Lung (tissue), 12 donors: ENCODE results near the gene TRMT61A. TPM values are rescaled to one million over a fixed set of nuclear protein-coding genes. Genes with fewer than 3 reads are reported as not detected.

ENCODE experiments used
- ATAC-seq: fragments of 200-7000 bp; cut with Tn5 transposase; one replicate; pipeline ENCODE4 v1.9.1; 2020; ENCODE audit warnings: moderate number of reproducible peaks; ENCODE audit not compliant: insufficient read depth, low FRiP score
- DNase-seq, 3 donors: peaks; one replicate each; pipeline ENCODE4 v3.0.0-alpha.2; 2013 to 2017
- H3K27ac ChIP-seq, 2 donors: one replicate each; pipeline ENCODE4 v1.5.1; 2013; ENCODE audit warnings: mild to moderate bottlenecking in 2 of 2, moderate library complexity in 2 of 2, control low read depth in 1 of 2, inconsistent platforms in 1 of 2, low read depth in 1 of 2, low read length in 1 of 2
- H3K27me3 ChIP-seq, 3 donors: one replicate each; pipeline ENCODE4 v1.5.1; 2013; ENCODE audit warnings: low read length in 2 of 3; ENCODE audit not compliant: control insufficient read depth in 3 of 3, insufficient read depth in 3 of 3
- H3K36me3 ChIP-seq, 4 donors: one replicate each; pipeline ENCODE4 v1.5.1; 2013; ENCODE audit warnings: low read length in 4 of 4, mild to moderate bottlenecking in 1 of 4, moderate library complexity in 1 of 4; ENCODE audit not compliant: control insufficient read depth in 4 of 4, insufficient read depth in 4 of 4
- H3K4me1 ChIP-seq, 5 donors: one replicate each; pipeline ENCODE4 v1.5.1; 2013; ENCODE audit warnings: low read length in 5 of 5, mild to moderate bottlenecking in 2 of 5, moderate library complexity in 1 of 5; ENCODE audit not compliant: control insufficient read depth in 5 of 5, insufficient read depth in 5 of 5
- H3K4me3 ChIP-seq: one replicate; pipeline ENCODE4 v1.5.1; 2013; ENCODE audit warnings: mild to moderate bottlenecking, control low read depth, moderate library complexity
- H3K9ac ChIP-seq, 2 donors: one replicate each; pipeline ENCODE4 v1.5.1; 2013; ENCODE audit warnings: low read length in 2 of 2, control low read depth in 1 of 2; ENCODE audit not compliant: insufficient read depth in 1 of 2
- H3K9me3 ChIP-seq, 4 donors: one replicate each; pipeline ENCODE4 v1.5.1; 2013; ENCODE audit warnings: low read length in 3 of 4, mild to moderate bottlenecking in 1 of 4, moderate library complexity in 1 of 4; ENCODE audit not compliant: control insufficient read depth in 4 of 4, insufficient read depth in 3 of 4
- CTCF ChIP-seq: IDR thresholded peaks from 2 replicates; pipeline ENCODE4 v1.5.1; 2012; ENCODE audit warnings: mild to moderate bottlenecking; ENCODE audit errors: control extremely low read depth, extremely low read depth
- WGBS, 2 donors: extraction: QIAGEN DNeasy Blood & Tissue Kit; methylation state at CpG; one replicate each; pipeline ENCODE4 v1.1.7; 2013; 5-methylcytosine and 5-hydroxymethylcytosine counted together
- polyA plus RNA-seq, 2 donors: library from polyadenylated mRNA; stranded (reverse); fragments of 200-250 nt; gene quantifications; one replicate each; pipeline ENCODE4 v1.2.1, GENCODE V29; 2013
- total RNA-seq, 2 donors: library from RNA; depleted of rRNA in 1 of 2; stranded (reverse); fragments of >200 nt in 1 of 2; gene quantifications; one replicate each; pipeline ENCODE4 v1.2.1, GENCODE V29; 2014 to 2021
- donor health status: control.
- donor health status: control.
- donor health status: Bipolar disorder and iron deficiency.
- donor health status: healthy.
- donor health status: DM: yes; HTN: yes; CAD: no.

TRMT61A gene
- total and polyA plus RNA-seq, 4 donors, result 11.9 to 21.5 (median 16.0) TPM

GRCh38 chr14:103576371-103577024 is 47.5 kb downstream of the TRMT61A start:
- H3K4me1 ChIP-seq, result peaks cover 0 to 12% (median 8%) of the 10 kb centered on the region in 5 donors
- 27 to 69% methylated on average over 9 of the region's 9 CpGs for WGBS, 2 donors
- peak; percentile 85 for ATAC-seq
- no peaks in the 10 kb centered on the region for H3K27me3 ChIP-seq
- peaks cover 6 to 17% (median 11%) of the 10 kb centered on the region in 4 donors for H3K36me3 ChIP-seq
- peak overlapping the region in 1 of 2 donors; percentile 62 for H3K9ac ChIP-seq
- peak; percentile 94 to 95 (median 94) for DNase-seq
- H3K9me3 ChIP-seq, result no peaks in the 10 kb centered on the region
- TF ChIP-seq CTCF, result no peak
- H3K4me3 ChIP-seq, result no peak overlapping the region
- H3K27ac ChIP-seq, result peak overlapping the region in 1 of 2 donors; percentile 78

- H3K36me3 ChIP-seq, result peaks cover 6 to 23% (median 12%) of the 10 kb centered on the region in 4 donors
These were observed 49.5 kb downstream of the TRMT61A start for GRCh38 chr14:103578401-103579075.

GRCh38 chr14:103581206-103581605 is 52.2 kb downstream of the TRMT61A start:
- Histone ChIP-seq H3K4me1 (peaks cover 0 to 11% (median 6%) of the 10 kb centered on the region in 5 donors), H3K9me3 (no peaks in the 10 kb centered on the region), H3K27me3 (no peaks in the 10 kb centered on the region), H3K4me3 (no peak overlapping the region), H3K9ac (no peak overlapping the region), H3K36me3 (peaks cover 6 to 17% (median 10%) of the 10 kb centered on the region in 4 donors), H3K27ac (no peak overlapping the region)
- no peak for TF ChIP-seq CTCF
- WGBS, 2 donors, result 95 to 98% methylated on average over 11 of the region's 11 CpGs
- ATAC-seq (no peak), DNase-seq (no peak)

More at GRCh38 chr14:103578401-103579075, 49.5 kb downstream of the TRMT61A start:
- peak overlapping the region in 1 of 2 donors; percentile 29 for H3K27ac ChIP-seq
- H3K9me3 ChIP-seq, result no peaks in the 10 kb centered on the region
- WGBS, 2 donors, result 83 to 87% methylated on average over 12 of the region's 12 CpGs
- no peak for DNase-seq
- H3K4me3 ChIP-seq, result no peak overlapping the region
- H3K4me1 ChIP-seq, result peaks cover 0 to 12% (median 8%) of the 10 kb centered on the region in 5 donors
- no peak overlapping the region for H3K9ac ChIP-seq
- TF ChIP-seq CTCF, result no peak
- H3K27me3 ChIP-seq, result no peaks in the 10 kb centered on the region
- ATAC-seq, result no peak
